Measurements from ENCODE around the gene A4GALT. TPM values are rescaled to one million over a fixed set of nuclear protein-coding genes. Genes with fewer than 3 reads are reported as not detected.

The A4GALT gene
- total RNA-seq, 5 donors from 2014 or later (not counting 1 experiment from before 2014, with no cell fraction given) = 0.26 to 0.60 (median 0.46) TPM; not detected in 2

DNA sequence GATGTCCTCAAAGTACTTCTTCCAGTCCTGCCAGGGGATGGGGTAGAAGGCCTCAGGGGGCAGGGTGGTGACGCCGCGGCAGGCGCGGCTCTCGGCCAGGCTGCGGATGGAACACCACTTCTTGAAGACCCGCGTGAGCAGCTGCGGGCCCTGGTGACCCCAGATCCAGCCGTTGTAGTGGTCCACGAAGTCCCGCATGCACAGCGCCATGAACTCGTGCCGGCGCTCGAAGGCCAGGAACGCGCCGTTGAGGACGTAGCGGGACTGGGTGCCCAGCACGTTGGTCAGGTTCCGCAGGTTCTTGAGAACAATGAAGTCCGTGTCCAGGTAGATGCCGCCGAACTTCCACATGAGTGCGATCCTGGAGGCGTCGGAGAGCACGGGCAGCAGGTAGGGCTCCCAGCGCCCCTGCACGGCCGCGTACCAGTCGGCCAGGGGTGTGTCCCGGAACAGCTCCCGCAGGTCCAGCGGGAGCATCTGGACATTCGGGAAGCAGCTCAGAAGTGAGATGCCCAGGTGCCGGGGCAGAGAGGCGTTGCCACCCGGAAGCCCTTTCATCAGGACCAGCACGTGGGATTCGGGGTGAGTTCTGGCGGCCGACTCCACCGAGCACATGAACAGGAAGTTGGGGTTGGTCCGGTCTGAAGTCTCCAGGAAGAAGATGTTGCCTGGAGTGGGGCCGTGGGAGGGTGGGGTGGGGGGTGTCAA lies 27.5 kb downstream of the A4GALT start:
- Histone ChIP-seq H3K4me3 (ENCODE audit: control insufficient read depth in 1 of 2, extremely low read depth in 1 of 2, low read length in 1 of 2) (no peak overlapping the region), H3K9me3 (no peaks in the 10 kb centered on the region), H3K27me3 (replicated peaks in 1 of 2; ENCODE audit: control insufficient read depth in 2 of 2, extremely low read depth in 1 of 2, insufficient read depth in 2 of 2, low read length in 1 of 2) (peaks cover 0 to 34% of the 10 kb centered on the region in 2 experiments), H3K36me3 (ENCODE audit: control insufficient read depth in 2 of 2, extremely low read depth in 1 of 2, insufficient read depth in 1 of 2, low read length in 1 of 2) (no peaks in the 10 kb centered on the region), H3K27ac (ENCODE audit: low read length) (no peak overlapping the region), H3K4me1 (ENCODE audit: control insufficient read depth in 1 of 2, extremely low read depth in 1 of 2, insufficient read depth in 2 of 2, low read length in 2 of 2) (no peaks in the 10 kb centered on the region)
- H3K27ac Mint-ChIP-seq = no peak overlapping the region
- no peak for DNase-seq
- peaks cover 0 to 1% of the 10 kb centered on the region in 2 donors for H3K27me3 Mint-ChIP-seq
- H3K4me1 Mint-ChIP-seq = no peaks in the 10 kb centered on the region
- WGBS (ENCODE audit: insufficient coverage) = 89% methylated on average over 50 of the region's 51 CpGs
- H3K36me3 Mint-ChIP-seq = no peaks in the 10 kb centered on the region
- ChIA-PET CTCF (no interaction called here), POLR2A (interaction anchor here in 1 of 2 donors (0.6 kb wide), 1 partner anchor 1269 kb away, joined by 4 read pairs; no protein-coding TSS in a partner anchor)
- no peaks in the 10 kb centered on the region for H3K9me3 Mint-ChIP-seq
- no peak for ATAC-seq (replicated peaks in 1 of 4)
- no peak overlapping the region for H3K4me3 Mint-ChIP-seq

DNA sequence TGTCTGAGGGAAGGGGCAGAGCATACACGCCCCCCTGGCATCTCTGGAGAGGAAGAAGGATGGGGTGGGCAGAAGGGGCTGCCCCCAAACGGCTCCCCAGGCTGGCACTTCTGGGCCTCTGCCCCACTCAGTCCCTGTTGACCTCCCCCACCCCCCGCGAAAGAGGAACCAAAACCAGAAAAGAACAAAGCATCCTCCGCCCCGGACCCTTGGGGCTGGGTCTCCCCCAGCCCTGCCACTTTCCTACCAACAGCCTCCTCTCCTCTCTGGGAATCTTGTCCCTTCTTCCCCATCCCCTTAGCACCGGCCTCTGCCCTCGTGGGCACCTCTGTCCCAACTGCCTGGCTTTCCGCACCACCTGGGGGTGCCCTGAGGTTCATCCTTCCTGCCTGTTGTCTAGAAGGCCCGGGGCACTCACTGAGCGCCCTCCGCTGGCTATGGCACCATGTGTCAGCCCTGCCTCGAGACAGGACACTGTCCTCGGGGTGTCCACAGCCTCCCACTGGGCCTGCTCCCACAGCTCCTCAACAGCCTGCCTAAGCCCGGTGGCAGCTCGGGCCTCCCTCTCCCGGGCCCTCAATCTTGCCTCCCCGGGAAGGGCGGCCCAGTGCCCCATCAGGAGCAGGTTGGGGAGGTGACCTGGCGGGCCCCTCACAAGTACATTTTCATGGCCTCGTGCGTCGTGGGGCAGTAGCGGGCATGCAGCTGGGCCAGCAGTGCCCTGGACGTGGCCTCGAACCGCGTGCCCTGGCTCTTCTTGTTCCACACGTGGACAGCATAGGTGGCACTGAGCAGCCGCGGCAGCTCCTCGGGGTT lies 28.2 kb downstream of the A4GALT start:
- Mint-ChIP-seq H3K4me1 (no peaks in the 10 kb centered on the region), H3K27me3 (peaks cover 0 to 1% of the 10 kb centered on the region in 2 donors), H3K9me3 (no peaks in the 10 kb centered on the region), H3K27ac (no peak overlapping the region), H3K36me3 (no peaks in the 10 kb centered on the region), H3K4me3 (no peak overlapping the region)
- Histone ChIP-seq H3K4me1 (ENCODE audit: control insufficient read depth in 1 of 2, extremely low read depth in 1 of 2, insufficient read depth in 2 of 2, low read length in 2 of 2) (no peaks in the 10 kb centered on the region), H3K9me3 (no peaks in the 10 kb centered on the region), H3K27me3 (replicated peaks in 1 of 2; ENCODE audit: control insufficient read depth in 2 of 2, extremely low read depth in 1 of 2, insufficient read depth in 2 of 2, low read length in 1 of 2) (peaks cover 0 to 34% of the 10 kb centered on the region in 2 experiments), H3K27ac (ENCODE audit: low read length) (no peak overlapping the region), H3K36me3 (ENCODE audit: control insufficient read depth in 2 of 2, extremely low read depth in 1 of 2, insufficient read depth in 1 of 2, low read length in 1 of 2) (no peaks in the 10 kb centered on the region), H3K4me3 (ENCODE audit: control insufficient read depth in 1 of 2, extremely low read depth in 1 of 2, low read length in 1 of 2) (no peak overlapping the region)
- 86% methylated on average over 26 of the region's 32 CpGs for WGBS (ENCODE audit: insufficient coverage)
- CTCF ChIA-PET = no interaction called here
- no peak for ATAC-seq (replicated peaks in 1 of 4)
- POLR2A ChIA-PET = no interaction called here
- no peak for DNase-seq

DNA sequence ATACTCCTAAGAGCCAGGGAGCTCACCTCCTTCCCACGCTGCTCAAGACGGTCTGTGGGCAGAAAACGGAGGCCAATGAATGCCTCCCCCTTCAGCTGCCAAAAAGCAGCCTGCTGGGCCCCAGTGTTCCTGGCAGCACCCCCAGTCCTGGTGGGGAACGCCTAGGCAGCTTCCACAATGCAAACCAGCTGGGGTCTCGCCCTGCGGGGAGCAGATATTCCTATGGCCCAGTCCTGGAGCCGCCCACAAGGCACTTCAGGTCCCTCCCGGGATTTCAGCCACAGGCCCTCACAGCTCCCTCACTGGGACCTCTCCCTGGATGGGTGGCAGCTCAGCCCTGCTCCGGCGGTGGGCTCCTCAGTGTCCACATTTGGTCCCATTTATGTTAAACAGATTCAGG lies 29.2 kb downstream of the A4GALT start:
- 77% methylated on average over 8 of the region's 10 CpGs for WGBS (ENCODE audit: insufficient coverage)
- peaks cover 0 to 1% of the 10 kb centered on the region in 2 donors for H3K27me3 Mint-ChIP-seq
- ATAC-seq (replicated peaks in 1 of 4) = no peak
- H3K4me1 Mint-ChIP-seq = no peaks in the 10 kb centered on the region
- H3K36me3 Mint-ChIP-seq = no peaks in the 10 kb centered on the region
- Histone ChIP-seq H3K27ac (ENCODE audit: low read length) (no peak overlapping the region), H3K27me3 (replicated peaks in 1 of 2; ENCODE audit: control insufficient read depth in 2 of 2, extremely low read depth in 1 of 2, insufficient read depth in 2 of 2, low read length in 1 of 2) (peaks cover 0 to 42% of the 10 kb centered on the region in 2 experiments), H3K4me1 (ENCODE audit: control insufficient read depth in 1 of 2, extremely low read depth in 1 of 2, insufficient read depth in 2 of 2, low read length in 2 of 2) (no peaks in the 10 kb centered on the region), H3K4me3 (ENCODE audit: control insufficient read depth in 1 of 2, extremely low read depth in 1 of 2, low read length in 1 of 2) (no peak overlapping the region), H3K9me3 (no peaks in the 10 kb centered on the region), H3K36me3 (ENCODE audit: control insufficient read depth in 2 of 2, extremely low read depth in 1 of 2, insufficient read depth in 1 of 2, low read length in 1 of 2) (no peaks in the 10 kb centered on the region)
- ChIA-PET POLR2A (no interaction called here), CTCF (no interaction called here)
- DNase-seq = no peak
- no peak overlapping the region for H3K4me3 Mint-ChIP-seq
- H3K27ac Mint-ChIP-seq = no peak overlapping the region
- no peaks in the 10 kb centered on the region for H3K9me3 Mint-ChIP-seq

DNA sequence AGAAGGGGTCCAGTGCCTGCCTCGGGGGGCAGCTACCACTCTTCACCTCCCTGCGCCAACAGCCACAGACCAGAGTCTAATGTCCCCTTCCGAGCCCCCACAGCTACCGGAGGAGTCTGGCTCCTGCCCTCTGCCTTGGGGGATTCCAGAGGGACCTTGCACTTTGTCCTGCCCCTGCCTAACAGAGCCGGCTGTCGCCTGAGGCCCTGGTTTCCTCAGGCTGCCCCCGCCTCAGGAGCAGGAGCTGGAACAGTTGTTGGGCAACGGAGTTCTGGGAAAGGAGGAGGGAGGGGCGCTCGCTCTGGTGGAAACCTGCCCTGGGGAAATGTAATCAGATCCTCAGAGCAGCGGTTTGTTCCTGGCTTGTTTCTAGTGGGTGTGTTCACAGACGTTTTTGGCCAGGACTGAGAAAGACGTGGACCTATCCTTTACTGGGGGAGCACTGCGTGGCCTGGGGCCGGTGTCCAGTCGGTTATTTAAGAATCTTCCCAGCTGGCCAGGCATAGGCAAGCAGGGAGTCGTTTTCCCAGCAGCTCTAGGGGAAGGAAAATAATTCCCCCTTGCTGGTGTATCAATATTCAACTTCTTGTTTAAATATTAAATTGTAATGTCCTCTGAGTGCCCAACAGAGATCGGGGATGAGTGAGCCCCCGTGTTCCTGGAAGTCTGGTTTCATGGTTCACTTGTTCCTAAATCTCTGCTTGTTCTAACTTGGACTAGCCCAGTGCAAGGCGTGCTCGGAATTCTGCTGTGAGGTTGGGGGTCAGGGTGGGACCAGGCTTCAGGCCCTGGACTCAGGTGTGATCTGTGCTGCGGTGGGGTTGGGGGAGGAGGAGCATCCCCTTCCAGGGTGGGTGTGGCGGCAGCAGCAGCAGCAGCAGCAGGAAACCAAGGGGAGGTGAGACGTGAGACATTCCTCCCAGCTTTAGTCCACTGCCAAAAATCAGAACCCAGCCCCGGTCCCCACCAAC lies 32.1 kb downstream of the A4GALT start:
- Mint-ChIP-seq H3K27me3 (peaks cover 0 to 2% of the 10 kb centered on the region in 2 donors), H3K36me3 (no peaks in the 10 kb centered on the region), H3K4me3 (no peak overlapping the region), H3K27ac (no peak overlapping the region), H3K9me3 (no peaks in the 10 kb centered on the region), H3K4me1 (no peaks in the 10 kb centered on the region)
- no peak for DNase-seq
- 80% methylated on average over 14 of the region's 25 CpGs for whole genome bisulfite sequencing (ENCODE audit: insufficient coverage)
- Histone ChIP-seq H3K4me3 (ENCODE audit: control insufficient read depth in 1 of 2, extremely low read depth in 1 of 2, low read length in 1 of 2) (no peak overlapping the region), H3K27me3 (replicated peaks in 1 of 2; ENCODE audit: control insufficient read depth in 2 of 2, extremely low read depth in 1 of 2, insufficient read depth in 2 of 2, low read length in 1 of 2) (peaks cover 0 to 44% of the 10 kb centered on the region in 2 experiments), H3K36me3 (ENCODE audit: control insufficient read depth in 2 of 2, extremely low read depth in 1 of 2, insufficient read depth in 1 of 2, low read length in 1 of 2) (no peaks in the 10 kb centered on the region), H3K27ac (ENCODE audit: low read length) (no peak overlapping the region), H3K4me1 (ENCODE audit: control insufficient read depth in 1 of 2, extremely low read depth in 1 of 2, insufficient read depth in 2 of 2, low read length in 2 of 2) (no peaks in the 10 kb centered on the region), H3K9me3 (no peaks in the 10 kb centered on the region)
- POLR2A ChIA-PET = interaction anchor here in 1 of 2 donors (0.6 kb wide), 1 partner anchor 126 kb away, joined by 3 read pairs; no protein-coding TSS in a partner anchor
- ATAC-seq (replicated peaks in 1 of 4) = no peak
- CTCF ChIA-PET = no interaction called here

DNA sequence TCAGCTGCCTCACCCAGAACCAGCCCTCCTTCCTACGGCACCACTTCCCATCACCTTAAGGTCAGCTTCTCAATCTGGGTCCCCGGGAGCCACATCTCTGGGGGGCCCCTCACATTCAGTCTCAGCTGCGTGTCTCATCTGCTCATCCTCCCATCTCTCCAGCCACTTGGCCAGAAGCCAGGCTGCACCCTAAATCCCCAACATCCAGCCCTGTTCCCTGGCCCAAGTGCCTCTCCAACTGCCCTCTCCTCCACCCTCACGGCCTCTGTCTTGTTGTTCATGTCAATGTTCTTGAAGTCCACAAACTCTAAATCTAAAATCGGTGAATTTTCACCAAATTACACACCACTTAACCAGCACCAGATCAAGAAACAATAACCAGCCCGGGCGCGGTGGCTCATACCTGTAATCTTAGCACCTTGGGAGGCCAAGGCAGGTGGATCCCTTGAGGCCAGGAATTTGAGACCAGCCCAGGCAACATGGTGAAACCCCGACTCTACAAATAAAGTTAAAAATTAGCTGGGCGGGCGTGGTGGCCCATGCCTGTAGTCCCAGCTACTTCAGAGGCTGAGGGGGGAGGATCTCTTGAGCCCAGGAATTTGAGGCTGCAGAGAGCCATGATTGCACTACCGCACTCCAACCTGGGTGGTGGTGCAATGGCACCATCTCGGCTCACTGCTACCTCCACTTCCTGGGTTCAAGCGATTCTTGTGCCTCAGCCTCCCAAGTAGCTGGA lies 33.7 kb downstream of the A4GALT start:
- Histone ChIP-seq H3K27me3 (replicated peaks in 1 of 2; ENCODE audit: control insufficient read depth in 2 of 2, extremely low read depth in 1 of 2, insufficient read depth in 2 of 2, low read length in 1 of 2) (peaks cover 0 to 41% of the 10 kb centered on the region in 2 experiments), H3K4me1 (ENCODE audit: control insufficient read depth in 1 of 2, extremely low read depth in 1 of 2, insufficient read depth in 2 of 2, low read length in 2 of 2) (no peaks in the 10 kb centered on the region), H3K9me3 (no peaks in the 10 kb centered on the region), H3K36me3 (ENCODE audit: control insufficient read depth in 2 of 2, extremely low read depth in 1 of 2, insufficient read depth in 1 of 2, low read length in 1 of 2) (no peaks in the 10 kb centered on the region), H3K4me3 (ENCODE audit: control insufficient read depth in 1 of 2, extremely low read depth in 1 of 2, low read length in 1 of 2) (no peak overlapping the region), H3K27ac (ENCODE audit: low read length) (no peak overlapping the region)
- DNase-seq (no peak), ATAC-seq (replicated peaks in 1 of 4) (no peak)
- POLR2A ChIA-PET = no interaction called here
- H3K4me3 Mint-ChIP-seq = no peak overlapping the region
- peaks cover 2 to 3% of the 10 kb centered on the region in 2 donors for H3K27me3 Mint-ChIP-seq
- 88% methylated on average over 10 of the region's 14 CpGs for whole genome bisulfite sequencing (ENCODE audit: insufficient coverage)
- H3K4me1 Mint-ChIP-seq = no peaks in the 10 kb centered on the region
- H3K9me3 Mint-ChIP-seq = no peaks in the 10 kb centered on the region
- H3K27ac Mint-ChIP-seq = no peak overlapping the region
- H3K36me3 Mint-ChIP-seq = no peaks in the 10 kb centered on the region
- CTCF ChIA-PET = interaction anchor here in 1 of 2 donors (0.6 kb wide), 1 partner anchor 217 kb away, joined by 3 read pairs; no protein-coding TSS in a partner anchor

All from T-cell (primary cell).